Measurements from ENCODE around the gene NRXN2.
"Not testable (repeated sequence)": the region's sequence is repeated elsewhere in the genome, so short reads cannot be mapped to it uniquely, and the experiment has no call there.

NRXN2 gene

GRCh38 chr11:64582885-64583284 is 140.1 kb downstream of the NRXN2 start:
- no peak for DNase-seq

- DNase-seq, result no peak
Observed at GRCh38 chr11:64581057-64581523, 141.9 kb downstream of the NRXN2 start.

- DNase-seq, result no peak
Observed at GRCh38 chr11:64580412-64580811, 142.6 kb downstream of the NRXN2 start.

GRCh38 chr11:64577202-64577601 is 145.8 kb downstream of the NRXN2 start:
- no peak for DNase-seq

GRCh38 chr11:64572143-64572542 is 150.9 kb downstream of the NRXN2 start:
- no peak for DNase-seq

GRCh38 chr11:64571410-64572091 is 151.4 kb downstream of the NRXN2 start:
- DNase-seq, result no peak

- no peak for DNase-seq
Observed at GRCh38 chr11:64571050-64571409, 152.0 kb downstream of the NRXN2 start.

GRCh38 chr11:64570341-64570740 is 152.7 kb downstream of the NRXN2 start:
- DNase-seq, result no peak

- DNase-seq, result no peak
Observed at GRCh38 chr11:64569300-64569970, 153.6 kb downstream of the NRXN2 start.

GRCh38 chr11:64568584-64569140 is 154.3 kb downstream of the NRXN2 start:
- DNase-seq, result no peak

- DNase-seq, result no peak
Observed at GRCh38 chr11:64568041-64568571, 154.9 kb downstream of the NRXN2 start.

- no peak for DNase-seq
Observed at GRCh38 chr11:64566915-64567891, 155.8 kb downstream of the NRXN2 start.

- no peak for DNase-seq
Observed at GRCh38 chr11:64566042-64566914, 156.7 kb downstream of the NRXN2 start.

- no peak for DNase-seq
Observed at GRCh38 chr11:64564947-64565889, 157.8 kb downstream of the NRXN2 start.

GRCh38 chr11:64564419-64564818 is 158.6 kb downstream of the NRXN2 start:
- DNase-seq, result no peak

GRCh38 chr11:64563966-64564365 is 159.0 kb downstream of the NRXN2 start:
- no peak for DNase-seq

- DNase-seq, result no peak
Observed at GRCh38 chr11:64562723-64563351, 160.2 kb downstream of the NRXN2 start.

- no peak for DNase-seq
Observed at GRCh38 chr11:64561984-64562722, 160.8 kb downstream of the NRXN2 start.

GRCh38 chr11:64561429-64561828 is 161.6 kb downstream of the NRXN2 start:
- DNase-seq, result not testable (repeated sequence)
